Measurements from ENCODE around the gene RPL27. TPM values are rescaled to one million over a fixed set of nuclear protein-coding genes. Genes with fewer than 3 reads are reported as not detected.

RPL27 gene
- total RNA-seq, 1 donor from 2014 or later, result 1,032 TPM

DNA sequence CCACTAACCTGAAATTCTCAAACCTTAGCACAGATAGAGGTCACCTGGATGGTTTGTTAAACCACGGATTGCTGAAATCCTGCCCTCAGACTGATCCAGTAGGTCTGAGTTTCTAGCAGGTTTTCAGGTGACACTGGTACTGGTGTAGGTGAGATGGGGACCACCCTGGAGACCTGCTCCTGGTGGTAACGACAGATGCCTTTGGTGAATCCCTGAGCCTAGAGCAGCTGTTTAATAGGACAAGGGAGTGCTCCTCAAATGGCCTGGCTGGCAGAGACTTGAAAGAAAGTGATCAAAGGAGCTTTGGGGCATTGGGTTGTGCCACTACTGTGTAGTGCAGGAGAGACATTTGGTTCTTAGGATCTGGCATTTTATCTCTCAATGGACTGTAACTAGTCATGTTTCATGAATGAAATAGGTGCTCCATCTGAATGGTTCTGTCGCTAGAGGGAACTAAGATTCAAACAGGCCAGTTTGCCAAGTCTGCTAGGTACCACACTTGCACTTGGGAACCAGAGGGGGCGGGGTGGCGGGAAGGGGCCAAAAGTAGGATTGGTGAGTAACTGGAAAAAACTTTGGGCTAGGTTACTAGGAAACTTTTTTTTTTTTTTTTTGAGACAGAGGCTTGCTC, 5.4 kb downstream of the RPL27 start:
- TF ChIP-seq, protein P1, sequence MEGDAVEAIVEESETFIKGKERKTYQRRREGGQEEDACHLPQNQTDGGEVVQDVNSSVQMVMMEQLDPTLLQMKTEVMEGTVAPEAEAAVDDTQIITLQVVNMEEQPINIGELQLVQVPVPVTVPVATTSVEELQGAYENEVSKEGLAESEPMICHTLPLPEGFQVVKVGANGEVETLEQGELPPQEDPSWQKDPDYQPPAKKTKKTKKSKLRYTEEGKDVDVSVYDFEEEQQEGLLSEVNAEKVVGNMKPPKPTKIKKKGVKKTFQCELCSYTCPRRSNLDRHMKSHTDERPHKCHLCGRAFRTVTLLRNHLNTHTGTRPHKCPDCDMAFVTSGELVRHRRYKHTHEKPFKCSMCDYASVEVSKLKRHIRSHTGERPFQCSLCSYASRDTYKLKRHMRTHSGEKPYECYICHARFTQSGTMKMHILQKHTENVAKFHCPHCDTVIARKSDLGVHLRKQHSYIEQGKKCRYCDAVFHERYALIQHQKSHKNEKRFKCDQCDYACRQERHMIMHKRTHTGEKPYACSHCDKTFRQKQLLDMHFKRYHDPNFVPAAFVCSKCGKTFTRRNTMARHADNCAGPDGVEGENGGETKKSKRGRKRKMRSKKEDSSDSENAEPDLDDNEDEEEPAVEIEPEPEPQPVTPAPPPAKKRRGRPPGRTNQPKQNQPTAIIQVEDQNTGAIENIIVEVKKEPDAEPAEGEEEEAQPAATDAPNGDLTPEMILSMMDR (IDR thresholded peaks at IDR 0.05; ENCODE audit: insufficient read depth, low read depth, low read length), result no peak
- TF ChIP-seq EZH2 (IDR thresholded peaks at IDR 0.05; ENCODE audit: insufficient read depth, low read length), result no peak
- no peaks in the 10 kb centered on the region for H3K9me3 ChIP-seq (ENCODE audit: insufficient read depth, low read depth, low read length)
- Mint-ChIP-seq H3K9me3 (ENCODE audit: unreplicated experiment) (peaks cover 2% of the 10 kb centered on the region), H3K36me3 (ENCODE audit: low read depth, unreplicated experiment) (peaks cover 44% of the 10 kb centered on the region), H3K27me3 (ENCODE audit: low read depth, unreplicated experiment) (no peaks in the 10 kb centered on the region), H3K4me3 (ENCODE audit: unreplicated experiment) (no peak overlapping the region), H3K27ac (ENCODE audit: unreplicated experiment) (peak overlapping the region; percentile 72), H3K4me1 (ENCODE audit: low read depth, unreplicated experiment) (peaks cover 36% of the 10 kb centered on the region)
- peaks cover 51% of the 10 kb centered on the region for H4K20me1 ChIP-seq (ENCODE audit: insufficient read depth, low read length)
- H3K36me3 ChIP-seq (ENCODE audit: insufficient read depth, low read length), result peaks cover 35% of the 10 kb centered on the region
- no peak overlapping the region for H2AFZ ChIP-seq (ENCODE audit: low read depth, low read length)
- peak overlapping the region; percentile 16 for H3K27ac ChIP-seq (ENCODE audit: low read depth, low read length)
- DNase-seq (ENCODE audit: low read depth) (peak; percentile 66), FAIRE-seq (no peak)
- peaks cover 34% of the 10 kb centered on the region for H3K4me1 ChIP-seq (ENCODE audit: insufficient read depth, low read length)
- H3K4me3 ChIP-seq (ENCODE audit: insufficient read depth, low read depth, low read length), result no peak overlapping the region
- no peaks in the 10 kb centered on the region for H3K27me3 ChIP-seq (ENCODE audit: insufficient read depth, low read length)
- H3K4me2 ChIP-seq (ENCODE audit: low read length), result peak overlapping the region; percentile 25
- H3K79me2 ChIP-seq (ENCODE audit: insufficient read depth, low read length), result peaks cover 36% of the 10 kb centered on the region
- H3K9ac ChIP-seq (ENCODE audit: low read length), result peak overlapping the region; percentile 51

DNA sequence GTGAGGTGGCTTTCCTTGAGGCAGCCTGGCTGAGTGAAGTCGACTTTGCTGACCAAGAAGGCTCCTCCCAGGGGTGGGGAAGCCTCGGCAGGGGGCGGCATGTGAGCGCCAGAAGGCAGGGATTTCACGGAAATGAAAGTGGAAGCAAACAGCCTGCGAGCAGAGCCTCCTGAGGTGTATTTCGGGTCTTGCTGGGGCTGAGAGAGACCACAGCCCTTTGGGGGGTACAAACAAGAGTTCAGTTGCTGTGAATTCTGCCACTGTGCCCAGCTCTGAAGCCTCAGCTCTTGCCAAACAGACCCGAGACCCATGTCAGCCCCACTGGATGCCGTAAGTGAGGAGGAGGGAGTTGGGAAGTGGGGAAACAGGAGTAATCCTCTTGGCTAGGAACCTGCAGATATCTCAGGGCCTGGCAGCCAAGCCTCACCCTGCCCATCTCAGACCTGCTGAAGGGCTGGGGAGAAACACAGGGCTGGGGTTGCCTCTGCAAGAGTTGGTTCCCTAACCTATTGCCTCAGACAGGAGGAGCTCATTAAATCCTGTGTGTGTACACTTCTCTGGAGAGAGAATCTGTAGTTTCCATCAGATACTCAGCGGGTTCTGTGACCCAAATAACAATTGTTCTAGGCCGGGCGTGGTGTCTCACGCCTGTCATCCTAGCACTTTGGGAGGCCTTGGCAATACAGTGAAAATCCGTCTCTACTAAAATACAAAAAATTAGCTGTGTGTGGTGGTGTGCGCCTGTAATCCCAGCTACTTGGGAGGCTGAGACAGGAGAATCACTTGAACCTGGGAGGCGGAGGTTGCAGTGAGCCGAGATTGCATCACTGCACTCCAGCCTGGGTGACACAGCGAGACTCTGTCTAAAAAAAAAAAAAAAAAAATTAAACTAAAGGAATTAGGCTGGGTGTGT, 8.7 kb downstream of the RPL27 start, which contains the start of gene IFI35:
Gene IFI35, plus strand, starts transcription at position 146 of the 913 bp plus-strand sequence. Its CDS starts 164 bp downstream, at position 310.
- Histone ChIP-seq H3K4me3 (ENCODE audit: insufficient read depth, low read depth, low read length) (peak within 1 kb of the TSS; percentile 78), H3K4me1 (ENCODE audit: insufficient read depth, low read length) (peaks cover 12% of the 10 kb centered on the region), H3K9me3 (ENCODE audit: insufficient read depth, low read depth, low read length) (no peaks in the 10 kb centered on the region), H3K27ac (ENCODE audit: low read depth, low read length) (peak within 1 kb of the TSS; percentile 69), H2AFZ (ENCODE audit: low read depth, low read length) (peak within 1 kb of the TSS; percentile 61), H3K79me2 (ENCODE audit: insufficient read depth, low read length) (peaks cover 8% of the 10 kb centered on the region), H3K4me2 (ENCODE audit: low read length) (peak within 1 kb of the TSS; percentile 87), H3K36me3 (ENCODE audit: insufficient read depth, low read length) (peaks cover 20% of the 10 kb centered on the region), H4K20me1 (ENCODE audit: insufficient read depth, low read length) (peaks cover 22% of the 10 kb centered on the region), H3K27me3 (ENCODE audit: insufficient read depth, low read length) (no peaks in the 10 kb centered on the region), H3K9ac (ENCODE audit: low read length) (peak within 1 kb of the TSS; percentile 87)
- TF ChIP-seq EZH2 (IDR thresholded peaks at IDR 0.05; ENCODE audit: insufficient read depth, low read length), result no peak
- TF ChIP-seq, protein P1 (IDR thresholded peaks at IDR 0.05; ENCODE audit: insufficient read depth, low read depth, low read length), result no peak
- FAIRE-seq, result no peak
- peak within 1 kb of the TSS; percentile 97 for H3K27ac Mint-ChIP-seq (ENCODE audit: unreplicated experiment)
- DNase-seq (ENCODE audit: low read depth), result peak; percentile 74
- H3K4me3 Mint-ChIP-seq (ENCODE audit: unreplicated experiment), result peak within 1 kb of the TSS; percentile 94
- H3K4me1 Mint-ChIP-seq (ENCODE audit: low read depth, unreplicated experiment), result peaks cover 29% of the 10 kb centered on the region
- H3K27me3 Mint-ChIP-seq (ENCODE audit: low read depth, unreplicated experiment), result no peaks in the 10 kb centered on the region
- peaks cover 29% of the 10 kb centered on the region for H3K36me3 Mint-ChIP-seq (ENCODE audit: low read depth, unreplicated experiment)
- H3K9me3 Mint-ChIP-seq (ENCODE audit: unreplicated experiment), result peaks cover 2% of the 10 kb centered on the region
